ENCODE data around the gene LDLRAD3.

Gene LDLRAD3

GRCh38 chr11:36098853-36099375 lies 155.1 kb downstream of the LDLRAD3 start:
- no peak for ATAC-seq (ENCODE audit: insufficient read depth, low read depth)
- H3K27ac ChIP-seq (ENCODE audit: low read length), result no peak overlapping the region
- no peak overlapping the region for H3K4me2 ChIP-seq (ENCODE audit: insufficient read depth, low read length)
- H4K20me1 ChIP-seq (ENCODE audit: insufficient read depth, low read length), result no peaks in the 10 kb centered on the region
- DNase-seq, result no peak
- H3K4me3 ChIP-seq (ENCODE audit: low read depth in 1 of 2, low read length in 2 of 2), result no peak overlapping the region
- peaks cover 4% of the 10 kb centered on the region for H3K9me3 ChIP-seq (ENCODE audit: insufficient read depth, low read length, severe bottlenecking)
- no peaks in the 10 kb centered on the region for H3K4me1 ChIP-seq (ENCODE audit: insufficient read depth, low read length)
- no peak overlapping the region for H3K9ac ChIP-seq (ENCODE audit: low read depth, low read length)
- no peaks in the 10 kb centered on the region for H3K79me2 ChIP-seq (ENCODE audit: insufficient read depth, low read length)
- H2AFZ ChIP-seq (ENCODE audit: low read depth, low read length), result no peak overlapping the region
- TF ChIP-seq EZH2 (IDR thresholded peaks at IDR 0.05; ENCODE audit: borderline replicate concordance, low read depth, low read length, severe bottlenecking), result no peak
- TF ChIP-seq, protein P1, sequence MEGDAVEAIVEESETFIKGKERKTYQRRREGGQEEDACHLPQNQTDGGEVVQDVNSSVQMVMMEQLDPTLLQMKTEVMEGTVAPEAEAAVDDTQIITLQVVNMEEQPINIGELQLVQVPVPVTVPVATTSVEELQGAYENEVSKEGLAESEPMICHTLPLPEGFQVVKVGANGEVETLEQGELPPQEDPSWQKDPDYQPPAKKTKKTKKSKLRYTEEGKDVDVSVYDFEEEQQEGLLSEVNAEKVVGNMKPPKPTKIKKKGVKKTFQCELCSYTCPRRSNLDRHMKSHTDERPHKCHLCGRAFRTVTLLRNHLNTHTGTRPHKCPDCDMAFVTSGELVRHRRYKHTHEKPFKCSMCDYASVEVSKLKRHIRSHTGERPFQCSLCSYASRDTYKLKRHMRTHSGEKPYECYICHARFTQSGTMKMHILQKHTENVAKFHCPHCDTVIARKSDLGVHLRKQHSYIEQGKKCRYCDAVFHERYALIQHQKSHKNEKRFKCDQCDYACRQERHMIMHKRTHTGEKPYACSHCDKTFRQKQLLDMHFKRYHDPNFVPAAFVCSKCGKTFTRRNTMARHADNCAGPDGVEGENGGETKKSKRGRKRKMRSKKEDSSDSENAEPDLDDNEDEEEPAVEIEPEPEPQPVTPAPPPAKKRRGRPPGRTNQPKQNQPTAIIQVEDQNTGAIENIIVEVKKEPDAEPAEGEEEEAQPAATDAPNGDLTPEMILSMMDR (IDR thresholded peaks at IDR 0.05; ENCODE audit: borderline replicate concordance, extremely low read depth, low read length, poor library complexity, severe bottlenecking), result no peak
- no peaks in the 10 kb centered on the region for H3K27me3 ChIP-seq (ENCODE audit: insufficient read depth, low read length, poor library complexity)
- H3K36me3 ChIP-seq (ENCODE audit: insufficient read depth, low read length), result no peaks in the 10 kb centered on the region

GRCh38 chr11:36101466-36101865 lies 157.6 kb downstream of the LDLRAD3 start:
- DNase-seq (no peak), ATAC-seq (ENCODE audit: insufficient read depth, low read depth) (no peak)
- Histone ChIP-seq H3K27me3 (ENCODE audit: insufficient read depth, low read length, poor library complexity) (no peaks in the 10 kb centered on the region), H3K27ac (ENCODE audit: low read length) (no peak overlapping the region), H3K9me3 (ENCODE audit: insufficient read depth, low read length, severe bottlenecking) (no peaks in the 10 kb centered on the region), H3K4me1 (ENCODE audit: insufficient read depth, low read length) (no peaks in the 10 kb centered on the region), H3K9ac (ENCODE audit: low read depth, low read length) (no peak overlapping the region), H3K4me3 (ENCODE audit: low read depth in 1 of 2, low read length in 2 of 2) (no peak overlapping the region), H4K20me1 (ENCODE audit: insufficient read depth, low read length) (no peaks in the 10 kb centered on the region), H2AFZ (ENCODE audit: low read depth, low read length) (no peak overlapping the region), H3K79me2 (ENCODE audit: insufficient read depth, low read length) (no peaks in the 10 kb centered on the region), H3K4me2 (ENCODE audit: insufficient read depth, low read length) (no peak overlapping the region), H3K36me3 (ENCODE audit: insufficient read depth, low read length) (no peaks in the 10 kb centered on the region)
- TF ChIP-seq, protein P1 (IDR thresholded peaks at IDR 0.05; ENCODE audit: borderline replicate concordance, extremely low read depth, low read length, poor library complexity, severe bottlenecking), result no peak
- TF ChIP-seq EZH2 (IDR thresholded peaks at IDR 0.05; ENCODE audit: borderline replicate concordance, low read depth, low read length, severe bottlenecking), result no peak

DNA sequence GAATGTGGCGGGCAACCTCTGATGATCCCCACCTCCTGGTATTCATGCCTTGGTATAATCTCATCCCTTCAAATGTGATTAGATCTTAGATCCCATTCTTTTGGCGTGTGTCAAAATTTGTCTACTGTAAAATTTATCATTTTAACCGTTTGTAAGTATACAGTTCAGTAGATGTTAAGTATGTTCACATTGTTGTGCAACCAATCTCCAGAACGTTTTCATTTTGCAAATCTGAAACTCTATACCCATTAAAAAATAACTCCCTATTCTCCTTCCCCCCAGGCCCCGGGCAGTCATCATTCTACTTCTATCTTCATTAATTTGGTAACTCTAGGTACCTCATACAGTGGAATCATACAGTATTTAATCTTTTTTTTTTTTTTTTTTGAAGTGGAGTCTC lies 159.0 kb downstream of the LDLRAD3 start:
- no peak overlapping the region for H3K9ac ChIP-seq (ENCODE audit: low read depth, low read length)
- H4K20me1 ChIP-seq (ENCODE audit: insufficient read depth, low read length), result no peaks in the 10 kb centered on the region
- TF ChIP-seq, protein P1 (IDR thresholded peaks at IDR 0.05; ENCODE audit: borderline replicate concordance, extremely low read depth, low read length, poor library complexity, severe bottlenecking), result no peak
- no peak for TF ChIP-seq EZH2 (IDR thresholded peaks at IDR 0.05; ENCODE audit: borderline replicate concordance, low read depth, low read length, severe bottlenecking)
- no peak overlapping the region for H3K4me3 ChIP-seq (ENCODE audit: low read depth in 1 of 2, low read length in 2 of 2)
- H3K4me1 ChIP-seq (ENCODE audit: insufficient read depth, low read length), result no peaks in the 10 kb centered on the region
- H3K9me3 ChIP-seq (ENCODE audit: insufficient read depth, low read length, severe bottlenecking), result no peaks in the 10 kb centered on the region
- H3K36me3 ChIP-seq (ENCODE audit: insufficient read depth, low read length), result no peaks in the 10 kb centered on the region
- H2AFZ ChIP-seq (ENCODE audit: low read depth, low read length), result no peak overlapping the region
- no peaks in the 10 kb centered on the region for H3K27me3 ChIP-seq (ENCODE audit: insufficient read depth, low read length, poor library complexity)
- no peaks in the 10 kb centered on the region for H3K79me2 ChIP-seq (ENCODE audit: insufficient read depth, low read length)
- no peak overlapping the region for H3K27ac ChIP-seq (ENCODE audit: low read length)
- no peak overlapping the region for H3K4me2 ChIP-seq (ENCODE audit: insufficient read depth, low read length)
- ATAC-seq (ENCODE audit: insufficient read depth, low read depth) (no peak), DNase-seq (no peak)

Data from DND-41 (cell line).